ENCODE results near the gene FOXN3.

FOXN3 gene, protein sequence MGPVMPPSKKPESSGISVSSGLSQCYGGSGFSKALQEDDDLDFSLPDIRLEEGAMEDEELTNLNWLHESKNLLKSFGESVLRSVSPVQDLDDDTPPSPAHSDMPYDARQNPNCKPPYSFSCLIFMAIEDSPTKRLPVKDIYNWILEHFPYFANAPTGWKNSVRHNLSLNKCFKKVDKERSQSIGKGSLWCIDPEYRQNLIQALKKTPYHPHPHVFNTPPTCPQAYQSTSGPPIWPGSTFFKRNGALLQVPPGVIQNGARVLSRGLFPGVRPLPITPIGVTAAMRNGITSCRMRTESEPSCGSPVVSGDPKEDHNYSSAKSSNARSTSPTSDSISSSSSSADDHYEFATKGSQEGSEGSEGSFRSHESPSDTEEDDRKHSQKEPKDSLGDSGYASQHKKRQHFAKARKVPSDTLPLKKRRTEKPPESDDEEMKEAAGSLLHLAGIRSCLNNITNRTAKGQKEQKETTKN

GRCh38 chr14:89417091-89417464, at the start of gene FOXN3:
TSS of gene FOXN3 (minus strand) at chr14:89417233. CDS start at chr14:89412476, 4,757 bp downstream.
- Histone ChIP-seq H3K4me2 (ENCODE audit: low read length) (peak within 1 kb of the TSS; percentile 91), H3K9me3 (ENCODE audit: insufficient read depth, low read length) (no peaks in the 10 kb centered on the region), H4K20me1 (ENCODE audit: insufficient read depth, low read length) (peaks cover 3% of the 10 kb centered on the region; the same call in 1 of the 2 replicates), H3K9ac (ENCODE audit: low read length) (peak within 1 kb of the TSS; percentile 85), H3K27me3 (ENCODE audit: low read depth, low read length) (no peaks in the 10 kb centered on the region), H2AFZ (ENCODE audit: low read depth, low read length) (peak within 1 kb of the TSS; percentile 87), H3K4me1 (ENCODE audit: low read length) (peaks cover 12% of the 10 kb centered on the region), H3K36me3 (replicated peaks; ENCODE audit: low read depth, low read length) (peaks cover 7% of the 10 kb centered on the region), H3K4me3 (ENCODE audit: low read length) (peak within 1 kb of the TSS; percentile 94), H3K27ac (ENCODE audit: low read length) (peak within 1 kb of the TSS; percentile 73), H3K79me2 (ENCODE audit: low read length) (peaks cover 17% of the 10 kb centered on the region)
- TF ChIP-seq EZH2phosphoT487 (IDR thresholded peaks at IDR 0.05; ENCODE audit: low read depth) (no peak), CTCF (IDR thresholded peaks at IDR 0.05; ENCODE audit: low read depth, low read length) (no peak)

DNA sequence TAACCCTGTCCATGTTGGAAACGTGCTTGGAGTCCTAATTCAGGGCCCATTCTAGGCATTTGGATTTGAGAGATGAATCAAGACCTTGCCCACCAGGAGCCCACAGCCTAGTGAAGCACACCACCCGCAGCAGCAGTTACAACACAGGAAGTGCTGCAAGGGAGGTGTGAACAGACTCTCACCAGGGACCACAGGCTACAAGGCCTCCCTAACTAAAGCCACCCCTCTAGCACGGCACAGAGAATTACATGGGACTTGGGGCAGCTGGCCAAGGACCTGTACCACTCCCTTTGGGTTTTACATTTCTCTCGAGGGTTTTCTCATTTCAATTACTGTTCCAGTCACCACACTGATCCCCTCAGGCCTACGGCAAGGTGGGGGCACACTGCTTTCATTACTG, 49.5 kb upstream of the FOXN3 start:
- Histone ChIP-seq H2AFZ (ENCODE audit: low read depth, low read length) (no peak overlapping the region), H3K4me2 (ENCODE audit: low read length) (no peak overlapping the region), H3K27ac (ENCODE audit: low read length) (no peak overlapping the region), H3K36me3 (replicated peaks; ENCODE audit: low read depth, low read length) (no peaks in the 10 kb centered on the region), H4K20me1 (ENCODE audit: insufficient read depth, low read length) (no peaks in the 10 kb centered on the region), H3K9me3 (ENCODE audit: insufficient read depth, low read length) (no peaks in the 10 kb centered on the region), H3K27me3 (ENCODE audit: low read depth, low read length) (no peaks in the 10 kb centered on the region), H3K4me1 (ENCODE audit: low read length) (peaks cover 21% of the 10 kb centered on the region), H3K4me3 (ENCODE audit: low read length) (no peak overlapping the region), H3K9ac (ENCODE audit: low read length) (no peak overlapping the region), H3K79me2 (ENCODE audit: low read length) (no peaks in the 10 kb centered on the region)
- TF ChIP-seq EZH2phosphoT487 (IDR thresholded peaks at IDR 0.05; ENCODE audit: low read depth) (no peak), CTCF (IDR thresholded peaks at IDR 0.05; ENCODE audit: low read depth, low read length) (no peak)

- H3K79me2 ChIP-seq (ENCODE audit: low read length), result no peaks in the 10 kb centered on the region
- H2AFZ ChIP-seq (ENCODE audit: low read depth, low read length), result no peak overlapping the region
- TF ChIP-seq CTCF (IDR thresholded peaks at IDR 0.05; ENCODE audit: low read depth, low read length), result no peak
- no peak for TF ChIP-seq EZH2phosphoT487 (IDR thresholded peaks at IDR 0.05; ENCODE audit: low read depth)
- H3K36me3 ChIP-seq (replicated peaks; ENCODE audit: low read depth, low read length), result no peaks in the 10 kb centered on the region
- no peak overlapping the region for H3K9ac ChIP-seq (ENCODE audit: low read length)
- H3K9me3 ChIP-seq (ENCODE audit: insufficient read depth, low read length), result no peaks in the 10 kb centered on the region
- H3K27ac ChIP-seq (ENCODE audit: low read length), result no peak overlapping the region
- no peak overlapping the region for H3K4me2 ChIP-seq (ENCODE audit: low read length)
- no peak overlapping the region for H3K4me3 ChIP-seq (ENCODE audit: low read length)
- H3K4me1 ChIP-seq (ENCODE audit: low read length), result peaks cover 24% of the 10 kb centered on the region
- no peaks in the 10 kb centered on the region for H3K27me3 ChIP-seq (ENCODE audit: low read depth, low read length)
- no peaks in the 10 kb centered on the region for H4K20me1 ChIP-seq (ENCODE audit: insufficient read depth, low read length)
Measured at GRCh38 chr14:89465876-89466275, 48.8 kb upstream of the FOXN3 start.

GRCh38 chr14:89461256-89461655, 44.2 kb upstream of the FOXN3 start:
- H3K36me3 ChIP-seq (replicated peaks; ENCODE audit: low read depth, low read length), result no peaks in the 10 kb centered on the region
- no peak overlapping the region for H2AFZ ChIP-seq (ENCODE audit: low read depth, low read length)
- H4K20me1 ChIP-seq (ENCODE audit: insufficient read depth, low read length), result no peaks in the 10 kb centered on the region
- H3K4me2 ChIP-seq (ENCODE audit: low read length), result no peak overlapping the region
- peaks cover 36% of the 10 kb centered on the region for H3K4me1 ChIP-seq (ENCODE audit: low read length)
- H3K27me3 ChIP-seq (ENCODE audit: low read depth, low read length), result no peaks in the 10 kb centered on the region
- TF ChIP-seq CTCF (IDR thresholded peaks at IDR 0.05; ENCODE audit: low read depth, low read length) (no peak), EZH2phosphoT487 (IDR thresholded peaks at IDR 0.05; ENCODE audit: low read depth) (no peak)
- H3K9me3 ChIP-seq (ENCODE audit: insufficient read depth, low read length), result no peaks in the 10 kb centered on the region
- H3K9ac ChIP-seq (ENCODE audit: low read length), result no peak overlapping the region
- H3K79me2 ChIP-seq (ENCODE audit: low read length), result no peaks in the 10 kb centered on the region
- H3K27ac ChIP-seq (ENCODE audit: low read length), result no peak overlapping the region
- H3K4me3 ChIP-seq (ENCODE audit: low read length), result no peak overlapping the region

Measured in OCI-LY3 (cell line).